ENCODE measurements around the gene PPP2R3B.

PPP2R3B gene

DNA sequence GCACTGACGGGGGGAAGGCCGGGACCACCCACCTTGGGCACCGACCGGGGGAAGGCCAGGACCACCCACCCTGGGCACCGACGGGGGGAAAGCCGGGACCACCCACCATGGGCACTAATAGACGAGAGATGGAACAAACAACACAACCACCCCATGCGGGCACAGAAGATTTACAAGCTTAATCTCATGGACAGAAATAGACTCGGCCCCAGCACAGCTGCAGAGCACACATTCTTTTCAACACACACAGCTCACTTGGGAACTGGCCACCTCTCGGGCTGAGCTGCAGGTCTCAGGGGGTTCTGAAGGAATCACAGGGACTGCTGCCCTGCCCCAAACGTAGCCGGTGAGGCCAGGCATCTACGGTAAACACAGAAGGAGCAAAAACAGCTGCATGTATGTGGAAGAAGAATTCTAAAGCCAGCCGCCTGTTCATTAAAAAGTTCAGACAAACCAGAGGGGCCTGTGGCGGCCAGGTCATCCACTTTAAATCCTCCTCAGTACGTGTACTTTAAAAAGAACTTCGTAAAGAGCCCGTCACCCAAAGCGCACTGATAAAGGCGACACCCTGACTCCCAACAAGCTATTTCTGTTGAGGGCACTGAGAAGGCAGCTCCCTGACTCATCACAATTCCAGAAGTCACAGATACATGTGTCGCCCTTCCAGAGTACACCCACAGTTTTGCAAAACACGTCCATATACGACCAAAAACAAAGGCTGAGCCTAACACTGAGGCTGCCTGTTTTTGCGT, 17.7 kb downstream of the PPP2R3B start:
- ChIA-PET POLR2A (no interaction called here), CTCF (no interaction called here)
- no peaks in the 10 kb centered on the region for H3K36me3 ChIP-seq (ENCODE audit: control insufficient read depth in 2 of 2, insufficient read depth in 1 of 2, low read length in 2 of 2)
- no peak for TF ChIP-seq SP3 (tag by site-specific recombination; IDR thresholded peaks at IDR 0.05)
- TF ChIP-seq ZNF112 (tag by site-specific recombination; IDR thresholded peaks at IDR 0.05), result no peak
- peak; percentile 63 for TF ChIP-seq ZIC2 (tag by site-specific recombination; IDR thresholded peaks at IDR 0.05)
- TF ChIP-seq, protein P1, sequence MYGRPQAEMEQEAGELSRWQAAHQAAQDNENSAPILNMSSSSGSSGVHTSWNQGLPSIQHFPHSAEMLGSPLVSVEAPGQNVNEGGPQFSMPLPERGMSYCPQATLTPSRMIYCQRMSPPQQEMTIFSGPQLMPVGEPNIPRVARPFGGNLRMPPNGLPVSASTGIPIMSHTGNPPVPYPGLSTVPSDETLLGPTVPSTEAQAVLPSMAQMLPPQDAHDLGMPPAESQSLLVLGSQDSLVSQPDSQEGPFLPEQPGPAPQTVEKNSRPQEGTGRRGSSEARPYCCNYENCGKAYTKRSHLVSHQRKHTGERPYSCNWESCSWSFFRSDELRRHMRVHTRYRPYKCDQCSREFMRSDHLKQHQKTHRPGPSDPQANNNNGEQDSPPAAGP (tag by site-specific recombination; IDR thresholded peaks at IDR 0.05), result no peak
- TF ChIP-seq GLIS1 (tag by site-specific recombination; IDR thresholded peaks at IDR 0.05), result 0 out of 2 replicates have a peak, but pooled peaks have one; percentile 15
- TF ChIP-seq, protein P2, sequence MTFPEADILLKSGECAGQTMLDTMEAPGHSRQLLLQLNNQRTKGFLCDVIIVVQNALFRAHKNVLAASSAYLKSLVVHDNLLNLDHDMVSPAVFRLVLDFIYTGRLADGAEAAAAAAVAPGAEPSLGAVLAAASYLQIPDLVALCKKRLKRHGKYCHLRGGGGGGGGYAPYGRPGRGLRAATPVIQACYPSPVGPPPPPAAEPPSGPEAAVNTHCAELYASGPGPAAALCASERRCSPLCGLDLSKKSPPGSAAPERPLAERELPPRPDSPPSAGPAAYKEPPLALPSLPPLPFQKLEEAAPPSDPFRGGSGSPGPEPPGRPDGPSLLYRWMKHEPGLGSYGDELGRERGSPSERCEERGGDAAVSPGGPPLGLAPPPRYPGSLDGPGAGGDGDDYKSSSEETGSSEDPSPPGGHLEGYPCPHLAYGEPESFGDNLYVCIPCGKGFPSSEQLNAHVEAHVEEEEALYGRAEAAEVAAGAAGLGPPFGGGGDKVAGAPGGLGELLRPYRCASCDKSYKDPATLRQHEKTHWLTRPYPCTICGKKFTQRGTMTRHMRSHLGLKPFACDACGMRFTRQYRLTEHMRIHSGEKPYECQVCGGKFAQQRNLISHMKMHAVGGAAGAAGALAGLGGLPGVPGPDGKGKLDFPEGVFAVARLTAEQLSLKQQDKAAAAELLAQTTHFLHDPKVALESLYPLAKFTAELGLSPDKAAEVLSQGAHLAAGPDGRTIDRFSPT (tag by site-specific recombination; IDR thresholded peaks at IDR 0.05), result no peak
- no peak for TF ChIP-seq ZNF416 (tag by site-specific recombination; IDR thresholded peaks at IDR 0.05)
- TF ChIP-seq ZNF76 (tag by site-specific recombination; IDR thresholded peaks at IDR 0.05; ENCODE audit: borderline replicate concordance, low read depth), result no peak
- no peak for TF ChIP-seq IKZF3 (tag by site-specific recombination; IDR thresholded peaks at IDR 0.05)
- TF ChIP-seq ZNF239 (tag by site-specific recombination; IDR thresholded peaks at IDR 0.05), result no peak
- no peak for TF ChIP-seq ZFP37 (tag by site-specific recombination; IDR thresholded peaks at IDR 0.05)
- TF ChIP-seq, protein P3, sequence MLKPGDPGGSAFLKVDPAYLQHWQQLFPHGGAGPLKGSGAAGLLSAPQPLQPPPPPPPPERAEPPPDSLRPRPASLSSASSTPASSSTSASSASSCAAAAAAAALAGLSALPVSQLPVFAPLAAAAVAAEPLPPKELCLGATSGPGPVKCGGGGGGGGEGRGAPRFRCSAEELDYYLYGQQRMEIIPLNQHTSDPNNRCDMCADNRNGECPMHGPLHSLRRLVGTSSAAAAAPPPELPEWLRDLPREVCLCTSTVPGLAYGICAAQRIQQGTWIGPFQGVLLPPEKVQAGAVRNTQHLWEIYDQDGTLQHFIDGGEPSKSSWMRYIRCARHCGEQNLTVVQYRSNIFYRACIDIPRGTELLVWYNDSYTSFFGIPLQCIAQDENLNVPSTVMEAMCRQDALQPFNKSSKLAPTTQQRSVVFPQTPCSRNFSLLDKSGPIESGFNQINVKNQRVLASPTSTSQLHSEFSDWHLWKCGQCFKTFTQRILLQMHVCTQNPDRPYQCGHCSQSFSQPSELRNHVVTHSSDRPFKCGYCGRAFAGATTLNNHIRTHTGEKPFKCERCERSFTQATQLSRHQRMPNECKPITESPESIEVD (tag by site-specific recombination; IDR thresholded peaks at IDR 0.05), result no peak
- TF ChIP-seq, protein P4, sequence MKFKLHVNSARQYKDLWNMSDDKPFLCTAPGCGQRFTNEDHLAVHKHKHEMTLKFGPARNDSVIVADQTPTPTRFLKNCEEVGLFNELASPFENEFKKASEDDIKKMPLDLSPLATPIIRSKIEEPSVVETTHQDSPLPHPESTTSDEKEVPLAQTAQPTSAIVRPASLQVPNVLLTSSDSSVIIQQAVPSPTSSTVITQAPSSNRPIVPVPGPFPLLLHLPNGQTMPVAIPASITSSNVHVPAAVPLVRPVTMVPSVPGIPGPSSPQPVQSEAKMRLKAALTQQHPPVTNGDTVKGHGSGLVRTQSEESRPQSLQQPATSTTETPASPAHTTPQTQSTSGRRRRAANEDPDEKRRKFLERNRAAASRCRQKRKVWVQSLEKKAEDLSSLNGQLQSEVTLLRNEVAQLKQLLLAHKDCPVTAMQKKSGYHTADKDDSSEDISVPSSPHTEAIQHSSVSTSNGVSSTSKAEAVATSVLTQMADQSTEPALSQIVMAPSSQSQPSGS (tag by site-specific recombination; IDR thresholded peaks at IDR 0.05; ENCODE audit: low read depth), result no peak
- TF ChIP-seq ZNF596 (tag by site-specific recombination; IDR thresholded peaks at IDR 0.05), result no peak
- H3K4me1 ChIP-seq (ENCODE audit: control insufficient read depth, insufficient read depth, low read length), result peaks cover 3% of the 10 kb centered on the region; the same call in 1 of the 2 replicates
- no peak overlapping the region for H3K4me3 ChIP-seq (ENCODE audit: low read depth, low read length)
- H3K27ac ChIP-seq (ENCODE audit: extremely low read depth, low read depth, low read length), result no peak overlapping the region
- H3K9me3 ChIP-seq (ENCODE audit: control insufficient read depth, insufficient read depth, low read depth, low read length), result no peaks in the 10 kb centered on the region

- POLR2A ChIA-PET, result no interaction called here
- Histone ChIP-seq H3K4me1 (ENCODE audit: control insufficient read depth, insufficient read depth, low read length) (no peaks in the 10 kb centered on the region), H3K9me3 (ENCODE audit: control insufficient read depth, insufficient read depth, low read depth, low read length) (no peaks in the 10 kb centered on the region), H3K27ac (ENCODE audit: extremely low read depth, low read depth, low read length) (no peak overlapping the region), H3K36me3 (ENCODE audit: control insufficient read depth in 2 of 2, insufficient read depth in 1 of 2, low read length in 2 of 2) (no peaks in the 10 kb centered on the region), H3K4me3 (ENCODE audit: low read depth, low read length) (no peak overlapping the region)
- CTCF ChIA-PET, result no interaction called here
- TF ChIP-seq ZNF112 (tag by site-specific recombination; IDR thresholded peaks at IDR 0.05) (no peak), ZBTB1 (tag by site-specific recombination; IDR thresholded peaks at IDR 0.05) (no peak), ZNF830 (tag by site-specific recombination; IDR thresholded peaks at IDR 0.05; ENCODE audit: low read depth) (no peak), YY2 (tag by site-specific recombination; IDR thresholded peaks at IDR 0.05) (no peak), ZBTB10 (tag by site-specific recombination; IDR thresholded peaks at IDR 0.05) (no peak), ZNF394 (tag by site-specific recombination; IDR thresholded peaks at IDR 0.05; ENCODE audit: borderline replicate concordance) (no peak), ZNF626 (tag by site-specific recombination; IDR thresholded peaks at IDR 0.05) (no peak), ZNF654 (tag by site-specific recombination; IDR thresholded peaks at IDR 0.05; ENCODE audit: low read depth) (no peak)
- TF ChIP-seq, protein P4 (tag by site-specific recombination; IDR thresholded peaks at IDR 0.05; ENCODE audit: low read depth), result no peak
- TF ChIP-seq, protein P3 (tag by site-specific recombination; IDR thresholded peaks at IDR 0.05), result no peak
These were observed 18.8 kb downstream of the PPP2R3B start for GRCh38 chrX:367866-368265.
